NK-92 (cell line): ENCODE data around the gene MXI1.
A peak's percentile ranks its signal among the peaks of the same experiment; 100 is the strongest.

ENCODE experiments used
- DNase-seq: peaks from one replicate; lab custom pipeline; 2025; ENCODE audit not compliant: unreplicated experiment; lab: John Stamatoyannopoulos, UW

MXI1 gene

DNA sequence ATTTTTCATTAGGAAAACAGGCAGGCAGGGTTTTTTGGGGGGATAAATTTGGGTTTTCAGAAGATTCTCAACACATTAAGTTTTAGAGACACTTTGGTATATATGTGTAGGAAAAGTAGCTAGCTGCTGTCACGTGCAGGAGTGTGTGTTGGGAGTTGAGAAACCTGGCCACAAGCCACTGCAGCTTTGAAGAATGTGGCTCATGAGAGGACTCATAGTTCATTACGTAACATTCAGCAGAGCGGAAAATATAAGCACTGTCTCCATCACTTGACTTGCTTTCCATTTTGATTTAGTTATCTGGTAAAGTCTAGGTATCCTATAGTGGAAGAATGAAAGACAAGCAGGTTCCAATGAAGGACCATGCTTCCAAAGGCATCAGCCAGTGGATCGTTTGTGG is 66.1 kb downstream of the MXI1 start:
- no peak for DNase-seq

DNA sequence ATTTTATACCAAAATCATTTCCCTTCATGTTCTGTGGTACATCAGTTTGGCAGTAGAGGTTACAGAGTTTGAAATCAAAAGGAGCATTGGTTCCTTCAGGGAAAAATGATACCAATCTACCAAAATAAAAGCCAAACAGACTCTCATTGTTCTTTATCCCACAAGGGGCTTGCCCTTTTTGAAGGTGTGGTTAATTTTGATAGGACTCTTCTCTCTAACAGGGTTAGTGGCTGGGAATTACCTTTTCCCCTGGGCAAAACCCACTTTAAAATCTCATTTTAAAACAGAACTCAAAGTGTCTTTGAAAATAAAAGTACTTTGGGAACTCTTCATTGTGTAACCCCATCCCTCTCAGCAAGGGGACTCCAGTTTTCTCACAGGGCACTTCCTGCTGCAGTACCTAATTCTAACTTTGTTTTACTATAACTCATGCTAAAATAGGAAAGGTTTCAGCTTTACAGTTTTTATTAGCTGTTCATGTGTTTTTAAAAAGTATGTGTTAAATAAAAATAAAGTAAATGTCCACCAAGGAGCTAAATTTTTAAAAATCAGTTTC is 66.7 kb downstream of the MXI1 start:
- DNase-seq, result no peak

DNA sequence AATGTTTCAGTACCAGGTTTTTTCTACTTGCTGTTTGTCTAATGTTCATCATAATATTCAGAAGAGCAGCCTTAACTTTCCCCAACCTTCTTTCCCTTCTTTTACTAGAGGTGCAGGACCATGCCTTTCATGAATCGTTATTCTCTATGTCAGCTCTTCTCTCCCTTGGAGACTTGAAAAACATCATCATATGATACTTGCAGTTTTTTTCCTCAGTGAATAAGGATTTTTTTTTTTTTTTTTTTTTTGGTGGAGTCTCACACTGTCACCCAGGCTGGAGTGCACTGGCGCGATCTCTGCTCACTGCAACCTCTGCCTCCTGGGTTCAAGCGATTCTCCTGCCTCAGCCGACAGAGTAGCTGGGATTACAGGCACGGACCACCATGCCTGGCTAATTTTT is 67.2 kb downstream of the MXI1 start:
- no peak for DNase-seq

DNA sequence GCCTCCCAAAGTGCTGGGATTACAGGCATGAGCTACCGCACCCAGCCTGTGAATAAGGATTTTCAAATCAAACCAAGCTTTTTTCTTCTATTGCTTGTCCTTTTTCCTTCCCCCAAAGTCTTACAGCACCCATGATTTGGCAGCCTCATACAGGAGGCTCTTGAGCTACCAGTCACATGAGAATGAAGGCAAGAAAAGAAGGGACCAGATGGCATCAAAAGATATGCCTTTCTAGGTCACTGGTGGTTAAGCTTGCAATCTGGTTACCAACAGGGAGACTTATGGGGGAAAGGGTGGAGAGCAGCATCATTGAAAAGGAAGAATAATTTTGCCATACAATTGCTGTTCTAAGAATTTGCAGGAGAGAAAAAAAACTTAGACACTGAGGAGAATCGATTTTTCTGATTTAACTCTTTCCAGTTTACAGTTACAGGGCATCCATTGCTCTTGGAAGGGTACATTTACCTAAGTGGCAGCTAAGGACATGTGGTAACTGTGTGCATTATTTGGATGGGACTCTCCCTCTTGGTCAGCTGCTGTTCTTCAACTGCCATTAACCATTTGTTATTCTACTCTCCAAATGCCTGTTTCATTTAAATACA is 67.8 kb downstream of the MXI1 start:
- DNase-seq, result no peak

DNA sequence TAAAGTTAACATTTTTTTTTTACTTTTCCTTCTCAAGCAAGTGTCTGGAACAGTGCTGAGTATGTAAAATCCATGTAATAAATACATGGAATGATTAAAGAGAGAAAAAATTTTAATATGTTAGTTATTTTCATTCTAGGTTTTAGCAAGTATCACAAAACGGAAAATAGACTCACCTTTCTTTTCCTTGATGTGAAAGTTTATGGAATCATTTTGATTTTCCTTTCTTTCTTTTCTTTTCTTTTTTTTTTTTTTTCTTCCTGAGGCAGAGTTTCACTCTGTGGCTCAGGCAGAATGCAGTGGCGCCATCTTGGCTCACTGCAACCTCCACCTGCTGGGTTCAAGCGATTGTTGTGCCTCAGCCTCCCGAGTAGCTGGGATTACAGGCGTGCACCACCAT is 69.2 kb downstream of the MXI1 start:
- no peak for DNase-seq

DNA sequence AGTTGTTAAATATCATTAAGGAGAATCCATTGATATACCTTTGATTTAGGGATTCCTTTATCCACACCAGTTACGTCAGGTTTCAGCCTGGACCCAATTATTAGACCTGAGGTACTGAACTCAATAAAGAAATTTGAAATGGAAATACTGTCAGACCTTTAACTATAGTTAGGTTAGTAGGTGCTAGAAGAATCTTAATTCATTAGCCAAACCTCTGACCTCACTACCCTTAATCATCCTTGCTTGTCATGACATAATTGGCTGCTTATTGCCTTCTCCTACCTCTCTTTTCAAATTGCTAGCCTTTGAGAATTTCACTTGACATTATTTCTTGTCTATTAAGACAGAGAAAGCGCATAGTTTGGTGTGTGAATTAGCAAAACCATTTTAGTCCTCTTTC is 70.2 kb downstream of the MXI1 start:
- no peak for DNase-seq

DNA sequence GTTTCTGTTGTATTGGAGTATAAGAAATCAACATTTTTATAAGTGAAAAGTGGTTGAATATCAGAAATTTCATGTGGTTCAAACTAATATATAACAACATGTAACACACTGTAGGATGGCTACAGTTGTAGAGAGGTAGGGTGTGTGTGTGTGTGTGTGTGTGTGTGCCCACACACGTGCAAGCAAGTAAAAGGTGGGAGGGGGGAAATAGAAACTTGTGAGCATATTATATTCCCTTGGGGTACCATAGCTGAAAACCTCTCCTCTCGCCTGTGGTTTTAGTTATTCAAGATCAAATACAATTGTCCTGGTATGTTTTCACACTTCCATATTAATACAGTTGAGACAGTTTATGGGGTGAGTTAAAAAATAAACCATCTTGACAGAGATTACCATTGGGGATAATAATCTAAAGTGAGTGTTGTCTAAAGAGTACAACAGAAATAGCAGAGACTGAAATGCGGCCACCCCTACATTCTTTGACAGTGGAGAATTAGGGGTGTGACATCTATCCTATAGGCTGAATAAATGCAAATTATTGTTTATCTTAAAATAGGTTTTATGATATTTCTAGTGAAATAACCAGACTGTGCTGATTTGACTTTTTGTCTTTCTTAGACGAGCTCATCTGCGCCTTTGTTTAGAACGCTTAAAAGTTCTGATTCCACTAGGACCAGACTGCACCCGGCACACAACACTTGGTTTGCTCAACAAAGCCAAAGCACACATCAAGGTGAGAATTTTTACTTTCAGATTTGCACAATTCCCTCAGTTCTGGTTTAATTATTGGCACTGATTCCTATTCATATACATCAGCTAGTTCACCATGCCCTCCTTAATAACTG is 71.4 kb downstream of the MXI1 start:
- no peak for DNase-seq

DNA sequence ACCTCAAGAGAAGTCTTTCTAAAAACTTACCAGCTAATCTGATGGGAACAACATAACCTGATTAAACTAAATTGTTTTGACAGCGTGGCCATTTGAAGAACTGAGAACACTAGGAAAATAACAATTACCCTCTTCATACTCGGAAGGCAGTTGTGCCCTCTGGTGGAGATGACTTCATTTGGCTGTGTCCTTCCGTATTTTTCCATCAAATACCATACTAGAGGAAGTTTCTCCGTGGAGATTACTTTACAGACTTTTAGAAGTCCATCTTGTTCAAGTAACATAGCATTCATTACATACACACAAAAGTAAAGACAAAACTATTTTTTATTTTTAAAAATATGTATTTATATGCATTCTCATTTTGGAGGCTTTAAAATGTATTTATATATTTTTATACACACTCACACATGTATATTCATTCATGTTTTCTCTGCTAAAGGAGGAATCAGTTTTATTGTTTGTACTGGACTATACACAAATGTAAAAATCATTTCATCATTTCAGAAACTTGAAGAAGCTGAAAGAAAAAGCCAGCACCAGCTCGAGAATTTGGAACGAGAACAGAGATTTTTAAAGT is 72.1 kb downstream of the MXI1 start:
- no peak for DNase-seq

DNA sequence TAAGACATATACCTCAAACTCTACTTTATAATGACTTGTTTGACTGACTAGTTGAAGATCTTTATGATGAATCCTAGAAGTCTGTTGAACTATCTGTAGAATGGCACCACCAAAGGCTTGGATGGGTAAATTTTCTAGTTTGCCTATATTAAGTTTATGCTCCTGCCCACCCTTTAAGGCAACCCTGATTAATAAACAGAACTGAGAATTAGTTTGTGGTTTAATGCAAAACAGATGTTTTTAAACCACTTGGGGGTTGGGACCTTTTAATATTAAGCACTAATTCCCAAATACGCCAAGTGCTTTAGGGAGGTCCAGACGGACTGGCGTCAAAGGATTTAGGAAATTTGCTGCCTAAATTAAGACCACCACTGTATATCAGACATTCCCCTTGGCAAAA is 76.9 kb downstream of the MXI1 start:
- DNase-seq, result no peak

DNA sequence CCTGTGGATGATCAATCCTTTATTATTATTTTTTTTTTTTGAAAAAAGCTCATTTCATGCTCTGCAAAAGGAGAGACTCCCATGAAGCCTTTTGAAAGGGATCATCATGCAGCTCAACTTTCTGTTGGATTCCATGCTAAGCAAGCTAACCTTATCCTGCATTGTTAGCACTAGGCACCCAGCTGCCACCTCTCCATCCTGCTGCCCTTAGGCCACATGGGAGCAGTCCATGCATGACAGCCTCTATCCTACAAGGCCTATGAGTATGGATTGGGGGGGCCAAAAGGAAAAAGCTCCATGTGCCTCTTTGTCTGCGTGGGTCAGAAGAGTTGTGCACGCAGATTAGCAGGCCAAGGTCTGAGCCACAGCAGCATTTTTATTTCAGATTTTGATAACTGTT is 78.1 kb downstream of the MXI1 start:
- DNase-seq, result no peak

DNA sequence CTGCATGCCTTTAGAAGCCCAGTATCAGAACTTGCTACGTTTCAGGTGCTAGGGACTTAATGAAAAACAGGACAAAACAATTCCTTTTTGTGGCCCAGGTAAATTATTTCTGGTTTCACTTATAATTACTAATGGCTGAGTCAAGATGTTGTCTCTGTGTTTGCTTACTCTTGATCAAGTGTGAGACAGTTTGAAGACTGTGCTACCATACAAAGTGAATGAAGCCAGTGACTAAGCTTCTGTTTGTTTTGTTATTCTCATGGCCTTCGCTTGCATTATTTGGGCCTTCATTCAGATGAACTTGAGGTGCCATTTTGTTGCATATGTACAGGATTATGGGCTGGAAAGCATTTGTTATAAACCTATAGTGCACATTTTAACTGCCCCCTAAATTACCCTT is 79.4 kb downstream of the MXI1 start:
- no peak for DNase-seq

DNA sequence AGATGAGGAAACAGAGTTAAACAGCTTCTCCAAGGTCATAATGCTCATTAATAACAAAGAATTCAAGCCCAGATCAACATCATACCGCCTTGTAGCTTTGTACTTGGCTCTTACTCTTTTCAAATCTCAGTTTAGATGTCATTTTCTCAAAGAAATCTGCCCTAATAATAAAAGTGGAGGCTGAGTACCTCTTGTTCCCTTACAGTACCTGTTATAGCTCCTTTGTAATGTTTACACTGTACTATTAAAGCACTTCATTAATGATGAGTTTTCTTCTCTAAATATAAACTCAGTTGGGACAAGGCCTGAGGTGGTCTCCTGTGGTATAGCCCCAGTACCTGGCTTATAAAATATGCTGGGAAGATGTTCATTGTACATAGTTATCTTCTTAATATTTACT is 89.6 kb downstream of the MXI1 start:
- no peak for DNase-seq

DNA sequence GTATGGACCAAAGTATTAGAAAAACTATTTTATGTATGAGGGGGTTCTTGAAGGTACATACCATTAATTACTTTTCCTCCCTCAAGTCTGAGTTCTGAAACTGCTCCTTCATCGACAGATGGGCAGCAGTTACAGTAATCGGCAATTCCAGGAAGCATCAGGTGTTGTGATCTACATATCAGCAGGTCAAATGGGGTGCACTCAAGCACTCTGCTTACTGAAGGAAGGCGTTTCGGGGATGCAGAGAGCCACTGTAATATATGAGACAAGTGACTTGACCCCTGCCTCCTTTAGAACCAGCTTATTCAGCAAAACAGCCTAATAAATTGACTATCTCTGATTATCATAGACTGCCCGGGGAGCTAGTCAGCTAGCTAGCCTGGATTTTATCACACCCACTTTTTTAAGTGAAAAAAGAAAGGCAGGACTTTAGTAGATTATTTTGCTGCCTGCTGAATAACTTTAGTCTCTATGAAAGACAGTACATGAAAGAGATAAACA is 93.1 kb downstream of the MXI1 start:
- no peak for DNase-seq

DNA sequence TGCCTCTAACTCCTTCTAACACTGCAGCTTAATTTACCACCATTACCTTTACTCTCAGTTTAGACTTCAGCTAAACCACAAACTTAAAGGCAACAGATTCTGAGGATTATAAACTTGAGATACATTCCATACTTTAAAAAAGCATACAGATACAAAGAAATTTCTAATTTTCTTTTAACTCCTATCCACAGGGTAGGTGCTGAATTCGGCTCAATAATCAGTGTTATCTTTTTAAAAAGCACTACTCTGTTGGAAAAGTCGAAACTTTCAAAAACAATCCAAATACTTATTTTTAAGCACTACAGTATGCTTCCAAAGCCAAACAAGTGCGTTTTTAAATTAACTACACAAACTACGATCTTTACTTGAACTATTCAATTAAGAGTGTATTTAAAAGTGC is 96.3 kb downstream of the MXI1 start:
- no peak for DNase-seq

DNA sequence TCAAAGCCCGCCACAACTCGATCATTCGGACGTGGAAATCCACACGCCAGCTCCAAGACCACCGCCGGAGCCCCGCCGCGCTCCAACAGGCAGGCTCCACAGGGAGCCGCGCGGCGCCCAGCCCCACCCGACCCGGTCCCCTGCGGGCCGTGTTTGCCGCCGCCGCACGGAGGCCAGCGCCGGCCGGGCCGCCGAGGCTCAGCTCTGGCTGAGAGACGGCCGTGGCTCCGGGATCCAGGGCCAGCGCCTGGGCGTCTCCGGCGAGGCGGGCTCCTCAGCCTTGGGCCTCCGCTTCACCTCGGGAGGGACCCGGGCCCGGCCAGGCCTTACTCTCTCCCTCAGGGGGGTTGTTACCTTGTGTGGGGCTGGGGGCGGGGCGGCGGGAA is 97.0 kb downstream of the MXI1 start:
- no peak for DNase-seq

DNA sequence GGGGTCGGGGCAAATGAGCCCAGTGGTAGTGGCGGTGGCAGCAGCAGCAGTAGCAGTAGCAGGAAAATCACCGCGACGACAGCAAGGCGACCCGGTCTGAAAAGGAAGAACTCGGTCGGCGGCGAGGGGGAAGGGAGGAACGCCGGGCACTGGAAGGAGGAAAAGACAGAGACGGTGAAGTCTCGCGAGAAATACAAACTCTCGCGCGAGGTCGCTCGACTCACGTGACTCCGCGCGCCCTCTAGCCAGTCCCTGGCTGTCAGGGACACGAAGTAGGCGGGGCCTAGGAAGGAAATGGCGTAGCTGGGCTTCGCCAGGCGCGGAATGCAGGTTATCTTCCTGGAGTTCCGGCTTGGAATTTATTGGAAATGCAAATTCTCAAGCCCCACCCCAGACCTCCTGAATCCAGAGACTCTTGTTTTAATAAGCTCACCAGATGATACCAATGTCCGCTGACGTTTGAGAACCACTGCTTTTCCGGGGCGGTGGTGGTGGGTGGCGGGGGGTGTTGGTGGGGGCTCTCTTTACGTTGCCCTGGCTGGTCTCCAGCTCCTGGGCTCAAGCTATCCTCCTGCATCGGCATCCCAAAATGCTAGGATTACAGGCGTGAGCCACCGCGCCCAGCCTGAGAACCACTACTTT is 97.5 kb downstream of the MXI1 start, which contains the start of gene SMNDC1:
TSS of gene SMNDC1 (minus strand) at position 141 of the 642 bp plus-strand sequence. CDS start 1,333 bp downstream, outside the sequence.
- peak; percentile 82 for DNase-seq

DNA sequence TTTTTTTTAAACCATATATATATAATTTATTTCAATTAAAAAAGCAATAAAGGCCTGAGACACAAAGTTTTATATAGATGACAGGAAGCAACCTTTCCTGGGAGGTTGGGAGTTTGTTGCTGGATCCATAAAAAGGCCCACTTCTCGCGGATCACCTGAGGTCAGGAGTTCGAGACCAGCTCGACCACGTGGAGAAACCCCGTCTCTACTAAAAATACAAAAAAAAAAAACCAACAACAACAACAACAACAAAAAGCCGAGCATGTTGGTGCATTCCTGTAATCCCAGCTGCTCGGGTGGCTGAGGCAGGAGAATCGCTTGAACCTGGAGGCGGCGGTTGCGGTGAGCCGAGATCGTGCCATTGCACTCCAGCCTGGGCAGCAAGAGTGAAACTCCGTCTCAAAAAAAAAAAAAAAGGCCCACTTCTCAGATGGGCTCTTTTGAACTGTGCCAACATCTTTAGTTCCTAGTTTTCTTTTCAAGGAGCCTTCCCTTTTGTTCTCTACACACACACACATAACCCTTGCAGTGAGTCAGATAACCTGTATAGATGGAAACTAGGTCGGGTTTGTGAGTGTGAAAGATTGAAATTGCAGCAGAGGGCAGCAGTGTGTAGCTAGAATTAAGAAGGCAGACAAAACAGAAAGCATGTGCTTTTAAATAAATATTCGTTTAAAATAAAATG is 98.5 kb downstream of the MXI1 start:
- DNase-seq, result no peak

DNA sequence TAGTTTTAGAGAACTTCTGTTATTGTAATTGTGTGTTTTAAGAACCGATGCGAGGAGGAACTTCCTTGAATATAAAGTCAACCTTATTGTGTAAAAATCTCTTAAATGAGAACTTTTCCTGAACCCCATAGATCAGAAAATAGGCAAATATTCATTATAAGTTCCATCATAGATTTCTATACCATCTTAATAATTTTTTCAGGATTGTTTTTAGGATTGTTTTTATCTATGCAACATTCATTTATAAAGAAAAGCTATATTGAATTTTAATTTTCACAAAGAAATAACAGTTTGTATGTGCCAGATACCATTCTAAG is 99.0 kb downstream of the MXI1 start:
- no peak for DNase-seq

DNA sequence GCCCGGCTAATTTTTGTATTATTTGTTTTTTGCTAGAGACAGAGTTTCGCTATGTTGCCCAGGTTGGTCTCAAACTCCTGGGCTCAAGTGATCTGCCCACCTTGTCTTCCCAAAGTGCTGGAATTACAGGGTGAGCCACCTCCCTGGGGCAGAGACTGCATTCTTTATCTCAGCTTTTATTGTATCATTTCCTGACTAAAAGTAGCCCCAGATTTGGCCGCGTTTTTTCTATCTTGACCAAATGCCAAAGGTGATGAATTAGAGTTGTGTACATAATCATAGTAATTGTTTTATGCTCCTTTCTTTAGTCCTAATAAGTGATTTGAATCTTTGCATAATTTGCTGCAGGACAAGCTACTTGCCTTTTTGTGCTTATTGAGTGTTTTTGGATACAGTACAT is 100.4 kb downstream of the MXI1 start:
- no peak for DNase-seq

DNA sequence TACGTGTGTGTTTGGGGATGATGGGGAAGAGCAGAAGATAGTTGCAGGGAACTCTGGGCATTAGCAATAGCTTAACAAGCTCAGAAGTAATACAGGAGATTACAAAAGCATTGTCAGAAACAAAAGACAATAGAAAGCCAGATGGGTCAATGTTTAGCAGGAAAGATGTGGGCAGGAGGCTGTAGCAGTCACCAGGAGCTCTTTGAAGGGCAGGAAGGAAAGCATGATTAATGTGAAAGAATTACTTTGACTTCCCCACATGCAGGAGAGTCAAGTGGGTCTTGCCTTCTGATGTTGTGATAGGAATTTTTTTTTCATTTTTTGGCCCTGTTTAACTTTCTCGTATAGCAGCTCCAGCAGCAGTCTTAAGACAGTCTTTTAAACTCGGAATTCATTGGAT is 103.3 kb downstream of the MXI1 start:
- DNase-seq, result no peak

DNA sequence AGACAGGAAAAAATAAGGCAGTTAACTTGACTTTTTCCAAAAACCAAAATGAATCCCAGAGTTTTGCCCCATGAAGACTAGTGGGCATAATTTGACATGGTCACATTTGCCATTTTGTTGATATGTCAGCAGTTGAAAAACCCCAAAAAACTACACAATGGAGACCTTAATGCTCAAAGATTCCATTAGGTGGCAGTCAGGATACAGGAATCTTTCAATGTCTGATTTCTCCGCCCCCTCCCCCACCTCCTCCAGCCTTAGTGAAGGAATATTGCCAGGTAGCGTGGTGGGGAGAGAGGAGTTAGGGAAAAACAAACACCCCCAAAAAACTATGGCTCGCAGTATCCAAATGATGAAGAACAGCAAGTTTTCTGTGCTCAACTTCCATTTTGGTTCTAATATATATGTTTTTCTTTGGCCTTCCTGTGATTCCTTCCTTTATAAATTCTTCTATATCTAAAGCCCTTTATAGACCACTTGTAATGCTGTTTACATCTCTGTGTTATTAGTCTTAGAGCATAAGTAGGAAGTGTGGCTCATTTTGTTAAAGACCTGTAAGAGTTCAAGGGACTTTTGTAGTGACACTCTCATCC is 104.0 kb downstream of the MXI1 start:
- DNase-seq, result no peak
